Measurements from ENCODE around the gene PLCG2.

DNA sequence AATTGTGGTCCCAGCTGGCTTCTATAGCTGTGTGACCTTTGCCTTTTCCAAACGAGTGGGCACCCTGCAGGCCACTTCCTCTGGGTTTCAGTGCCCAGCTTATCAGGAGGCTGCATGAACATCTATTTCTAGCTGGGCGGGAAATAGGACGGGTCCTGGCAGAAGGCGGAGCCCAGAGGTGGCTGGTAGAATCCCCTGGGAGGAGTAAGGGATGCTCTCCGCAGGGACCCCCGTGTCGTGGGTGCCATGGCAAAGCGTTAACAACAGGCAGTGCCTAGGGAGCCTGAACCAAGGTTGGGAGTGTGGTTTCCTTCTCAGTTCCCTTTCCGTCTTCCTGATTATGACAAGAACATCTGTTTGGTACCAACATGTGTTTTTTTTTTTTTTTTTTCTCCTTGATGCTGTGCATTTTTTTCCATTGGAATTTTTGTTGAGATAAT is 58.2 kb downstream of the PLCG2 start:
- TF ChIP-seq TAF1 (IDR thresholded peaks at IDR 0.05; ENCODE audit: borderline replicate concordance, insufficient read depth, low read length) (no peak), FOXP2 (optimal IDR thresholded peaks at IDR 0.05; ENCODE audit: borderline replicate concordance, extremely low read depth, extremely low read length, insufficient read depth) (no peak)
- TF ChIP-seq, protein P1, sequence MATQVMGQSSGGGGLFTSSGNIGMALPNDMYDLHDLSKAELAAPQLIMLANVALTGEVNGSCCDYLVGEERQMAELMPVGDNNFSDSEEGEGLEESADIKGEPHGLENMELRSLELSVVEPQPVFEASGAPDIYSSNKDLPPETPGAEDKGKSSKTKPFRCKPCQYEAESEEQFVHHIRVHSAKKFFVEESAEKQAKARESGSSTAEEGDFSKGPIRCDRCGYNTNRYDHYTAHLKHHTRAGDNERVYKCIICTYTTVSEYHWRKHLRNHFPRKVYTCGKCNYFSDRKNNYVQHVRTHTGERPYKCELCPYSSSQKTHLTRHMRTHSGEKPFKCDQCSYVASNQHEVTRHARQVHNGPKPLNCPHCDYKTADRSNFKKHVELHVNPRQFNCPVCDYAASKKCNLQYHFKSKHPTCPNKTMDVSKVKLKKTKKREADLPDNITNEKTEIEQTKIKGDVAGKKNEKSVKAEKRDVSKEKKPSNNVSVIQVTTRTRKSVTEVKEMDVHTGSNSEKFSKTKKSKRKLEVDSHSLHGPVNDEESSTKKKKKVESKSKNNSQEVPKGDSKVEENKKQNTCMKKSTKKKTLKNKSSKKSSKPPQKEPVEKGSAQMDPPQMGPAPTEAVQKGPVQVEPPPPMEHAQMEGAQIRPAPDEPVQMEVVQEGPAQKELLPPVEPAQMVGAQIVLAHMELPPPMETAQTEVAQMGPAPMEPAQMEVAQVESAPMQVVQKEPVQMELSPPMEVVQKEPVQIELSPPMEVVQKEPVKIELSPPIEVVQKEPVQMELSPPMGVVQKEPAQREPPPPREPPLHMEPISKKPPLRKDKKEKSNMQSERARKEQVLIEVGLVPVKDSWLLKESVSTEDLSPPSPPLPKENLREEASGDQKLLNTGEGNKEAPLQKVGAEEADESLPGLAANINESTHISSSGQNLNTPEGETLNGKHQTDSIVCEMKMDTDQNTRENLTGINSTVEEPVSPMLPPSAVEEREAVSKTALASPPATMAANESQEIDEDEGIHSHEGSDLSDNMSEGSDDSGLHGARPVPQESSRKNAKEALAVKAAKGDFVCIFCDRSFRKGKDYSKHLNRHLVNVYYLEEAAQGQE (IDR thresholded peaks at IDR 0.05; ENCODE audit: insufficient read depth in 1 of 2, low read depth in 2 of 2, low read length in 2 of 2) = no peak

Measured in PFSK-1 (cell line).